Mucosa of descending colon (tissue), 3 donors: ENCODE results near the gene ARHGEF9. TPM values are rescaled to one million over a fixed set of nuclear protein-coding genes. Genes with fewer than 3 reads are reported as not detected.

Source experiments
- ATAC-seq: fragments of 200-7000 bp; cut with Tn5 transposase; one replicate; pipeline ENCODE4 v1.9.1; 2020; ENCODE audit warnings: mild to moderate bottlenecking, moderate library complexity
- DNase-seq, 3 donors: peaks; one replicate each; pipeline ENCODE4 v3.0.0-alpha.2; 2020
- H3K36me3 ChIP-seq: fragments of 200-600 bp; one replicate; pipeline ENCODE4 v1.8.0; 2021; ENCODE audit warnings: low read depth, mild to moderate bottlenecking
- H3K4me1 ChIP-seq: fragments of 200-600 bp; one replicate; pipeline ENCODE4 v1.8.0; 2021; ENCODE audit warnings: low read depth, mild to moderate bottlenecking
- H3K4me3 ChIP-seq: fragments of 200-600 bp; one replicate; pipeline ENCODE4 v1.8.0; 2021; ENCODE audit warnings: mild to moderate bottlenecking
- H3K9me3 ChIP-seq: fragments of 200-600 bp; one replicate; pipeline ENCODE4 v1.8.0; 2021; ENCODE audit warnings: mild to moderate bottlenecking
- intact Hi-C, 2 donors: fragments of 100-400 bp; cut with DNase I in 1 of 2; cut with micrococcal nuclease in 1 of 2; formaldehyde crosslinking; loops; one replicate each; pipeline versions ENCODE4 v1.11.0 to v1.11.1; 2022; cut with DNase I, micrococcal nuclease
- total RNA-seq, 3 donors: library from RNA; stranded (reverse); fragmentation: NEBNext Ultra II Directional in 2 of 3; extraction: Animal tissue kit (Norgen Biotek cat#: 25700) in 2 of 3; gene quantifications; one replicate each; pipeline versions ENCODE4 v1.2.1 to v1.2.4, GENCODE V29; 2021 to 2023
- TF ChIP-seq, protein P1 (sequence below): fragments of 200-600 bp; IDR thresholded peaks from one replicate; pipeline ENCODE4 v1.8.0; 2022; ENCODE audit warnings: antibody characterized with exemption, mild to moderate bottlenecking
- donor health status: DM: no; HTN: no; CAD: no; lungs with moderate emphysema.
- donor health status: DM: no; HTN: no; CAD: no.
- donor health status: DM: no; HTN: yes; CAD: no.

ARHGEF9 gene
- total RNA-seq, 3 donors from 2014 or later = 33.7 to 34.6 (median 34.3) TPM

- TF ChIP-seq, protein P1, sequence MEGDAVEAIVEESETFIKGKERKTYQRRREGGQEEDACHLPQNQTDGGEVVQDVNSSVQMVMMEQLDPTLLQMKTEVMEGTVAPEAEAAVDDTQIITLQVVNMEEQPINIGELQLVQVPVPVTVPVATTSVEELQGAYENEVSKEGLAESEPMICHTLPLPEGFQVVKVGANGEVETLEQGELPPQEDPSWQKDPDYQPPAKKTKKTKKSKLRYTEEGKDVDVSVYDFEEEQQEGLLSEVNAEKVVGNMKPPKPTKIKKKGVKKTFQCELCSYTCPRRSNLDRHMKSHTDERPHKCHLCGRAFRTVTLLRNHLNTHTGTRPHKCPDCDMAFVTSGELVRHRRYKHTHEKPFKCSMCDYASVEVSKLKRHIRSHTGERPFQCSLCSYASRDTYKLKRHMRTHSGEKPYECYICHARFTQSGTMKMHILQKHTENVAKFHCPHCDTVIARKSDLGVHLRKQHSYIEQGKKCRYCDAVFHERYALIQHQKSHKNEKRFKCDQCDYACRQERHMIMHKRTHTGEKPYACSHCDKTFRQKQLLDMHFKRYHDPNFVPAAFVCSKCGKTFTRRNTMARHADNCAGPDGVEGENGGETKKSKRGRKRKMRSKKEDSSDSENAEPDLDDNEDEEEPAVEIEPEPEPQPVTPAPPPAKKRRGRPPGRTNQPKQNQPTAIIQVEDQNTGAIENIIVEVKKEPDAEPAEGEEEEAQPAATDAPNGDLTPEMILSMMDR = no peak
- ATAC-seq = no peak
- Histone ChIP-seq H3K4me3 (no peak overlapping the region), H3K9me3 (no peaks in the 10 kb centered on the region), H3K4me1 (no peaks in the 10 kb centered on the region), H3K36me3 (no peaks in the 10 kb centered on the region)
- intact Hi-C loops = no loop called here
- no peak for DNase-seq
Measured at GRCh38 chrX:63746715-63747114, 38.3 kb downstream of the ARHGEF9 start.

DNA sequence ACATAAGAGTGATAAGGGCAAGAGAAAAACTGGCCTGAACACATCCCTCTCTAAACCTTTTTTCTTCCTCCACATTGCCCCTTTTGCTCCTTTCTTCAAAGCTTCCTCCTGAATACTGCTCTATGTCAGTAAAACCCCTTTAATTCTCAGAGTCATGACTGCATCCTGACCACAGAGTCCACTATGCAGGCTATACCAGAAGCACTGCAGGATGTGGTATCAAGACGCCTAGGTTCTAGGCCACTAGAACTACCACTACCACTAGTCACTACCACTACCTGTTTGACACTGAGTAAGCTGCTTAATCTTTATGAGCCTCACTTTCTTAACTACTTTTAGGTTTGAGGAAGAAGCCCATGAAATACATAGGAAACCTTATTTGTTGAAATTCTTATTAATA lies 38.7 kb downstream of the ARHGEF9 start:
- TF ChIP-seq, protein P1 = no peak
- H3K4me3 ChIP-seq = no peak overlapping the region
- no peaks in the 10 kb centered on the region for H3K4me1 ChIP-seq
- no peaks in the 10 kb centered on the region for H3K36me3 ChIP-seq
- H3K9me3 ChIP-seq = no peaks in the 10 kb centered on the region
- DNase-seq = peak in 1 of 3 donors; percentile 10
- peak; percentile 66 for ATAC-seq
- intact Hi-C loops = no loop called here

DNA sequence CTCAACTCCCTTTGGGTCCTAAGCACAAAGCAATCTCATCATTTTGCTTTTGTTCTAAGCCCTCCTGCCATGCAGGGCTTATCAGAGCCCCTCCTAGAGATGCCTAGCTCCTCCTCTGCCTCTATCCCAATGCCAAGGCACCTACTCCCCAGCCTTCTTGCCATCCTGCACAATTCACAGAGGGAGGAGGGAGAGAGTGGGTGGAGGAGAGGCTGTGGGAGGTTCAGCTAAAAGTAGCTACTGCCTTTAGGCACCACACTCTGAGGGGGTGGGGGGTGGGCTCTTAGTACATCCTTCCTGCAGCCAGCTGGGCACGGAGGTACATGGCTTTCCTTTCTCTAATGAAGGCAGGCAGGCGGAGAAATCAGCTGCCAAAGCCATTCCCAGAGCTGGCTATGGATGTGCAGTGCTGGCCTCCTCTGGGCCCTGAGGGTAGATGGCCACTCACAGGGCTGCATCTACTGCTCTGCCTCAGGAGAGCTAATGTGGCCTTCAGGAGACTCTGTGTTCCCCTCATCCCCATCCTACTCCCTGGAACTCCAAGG lies 40.1 kb downstream of the ARHGEF9 start:
- H3K4me3 ChIP-seq = no peak overlapping the region
- DNase-seq (no peak), ATAC-seq (no peak)
- no peaks in the 10 kb centered on the region for H3K4me1 ChIP-seq
- intact Hi-C loops = no loop called here
- H3K36me3 ChIP-seq = no peaks in the 10 kb centered on the region
- no peaks in the 10 kb centered on the region for H3K9me3 ChIP-seq
- TF ChIP-seq, protein P1 = no peak

- ATAC-seq (no peak), DNase-seq (no peak)
- TF ChIP-seq, protein P1 = no peak
- H3K9me3 ChIP-seq = no peaks in the 10 kb centered on the region
- no peak overlapping the region for H3K4me3 ChIP-seq
- intact Hi-C loops = no loop called here
- no peaks in the 10 kb centered on the region for H3K4me1 ChIP-seq
- H3K36me3 ChIP-seq = no peaks in the 10 kb centered on the region
Measured at GRCh38 chrX:63743596-63743995, 41.4 kb downstream of the ARHGEF9 start.

DNA sequence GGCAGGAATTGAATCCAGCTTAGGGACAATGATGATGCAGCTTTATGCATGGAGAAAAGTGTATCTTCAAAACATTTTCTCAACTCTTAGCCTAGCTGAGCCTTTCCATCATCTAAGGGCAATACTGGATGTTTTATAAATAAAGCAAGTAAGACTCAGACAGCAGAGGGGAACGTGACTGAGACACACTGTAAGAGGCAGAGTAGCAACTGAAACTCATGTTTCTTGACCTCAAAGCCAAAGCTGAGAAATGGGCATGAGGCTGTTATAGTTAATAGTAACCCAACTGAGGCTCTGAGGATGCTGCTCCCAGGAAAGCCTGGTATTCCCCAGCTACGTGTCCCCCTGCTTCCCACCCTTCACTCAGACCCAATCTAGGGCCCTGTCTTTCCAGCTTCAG lies 44.6 kb downstream of the ARHGEF9 start:
- Histone ChIP-seq H3K4me3 (no peak overlapping the region), H3K36me3 (no peaks in the 10 kb centered on the region), H3K9me3 (no peaks in the 10 kb centered on the region), H3K4me1 (no peaks in the 10 kb centered on the region)
- DNase-seq (no peak), ATAC-seq (no peak)
- intact Hi-C loops = no loop called here
- TF ChIP-seq, protein P1 = no peak

DNA sequence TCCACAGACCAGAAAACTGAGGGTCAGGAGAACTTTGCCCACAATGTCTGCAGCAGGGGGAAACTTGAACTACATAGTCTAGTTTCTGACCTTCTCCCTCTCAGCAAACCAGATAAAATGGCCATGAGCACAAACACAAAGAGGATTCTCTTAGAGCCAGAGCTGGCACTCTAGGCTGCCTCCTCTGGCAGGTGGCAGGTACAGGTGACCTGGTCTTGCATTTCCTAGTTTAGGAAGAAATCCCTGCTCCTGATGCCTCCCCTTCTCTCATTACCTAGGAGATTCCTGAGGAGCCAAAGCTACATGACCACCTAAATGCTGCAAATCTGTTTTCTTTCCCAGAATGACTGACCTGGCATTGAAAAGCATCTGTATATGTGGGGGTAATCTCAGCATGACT lies 45.1 kb downstream of the ARHGEF9 start:
- intact Hi-C loops = no loop called here
- ATAC-seq = no peak

More for the DNA sequence above, 45.1 kb downstream of the ARHGEF9 start:
- TF ChIP-seq, protein P1 = no peak
- Histone ChIP-seq H3K4me3 (no peak overlapping the region), H3K4me1 (no peaks in the 10 kb centered on the region), H3K9me3 (no peaks in the 10 kb centered on the region), H3K36me3 (no peaks in the 10 kb centered on the region)
- DNase-seq = no peak
